HCT116 (cell line): ENCODE data around the gene ACOT11. TPM values are rescaled to one million over a fixed set of nuclear protein-coding genes. Genes with fewer than 3 reads are reported as not detected.
"Not testable (repeated sequence)": the region's sequence is repeated elsewhere in the genome, so short reads cannot be mapped to it uniquely, and the experiment has no call there.

Experiments used
- ATAC-seq: fragments of 200-7000 bp; cut with Tn5 transposase; 2 replicates; pipeline ENCODE4 v1.9.1; 2020; ENCODE audit warnings: mild to moderate bottlenecking, moderate library complexity
- BruUV-seq: library from RNA; stranded (reverse); fragments of 400-500 nt; replicated peaks from 2 replicates; lab custom pipeline; 2021; lab: Mats Ljungman, UMichigan
- CTCF ChIA-PET: fragments of 300-600 bp; sonication (Branson Sonifier 250); formaldehyde crosslinking; loops from one replicate; lab custom pipeline; 2021; ENCODE audit warnings: antibody characterized with exemption; lab: Charles Lee
- POLR2A ChIA-PET: fragments of 300-600, 350-600 bp; sonication (Branson Sonifier 250); formaldehyde crosslinking; loops from one replicate; lab custom pipeline; 2021; ENCODE audit warnings: antibody characterized with exemption; lab: Charles Lee
- RAD21 ChIA-PET, 2 experiments: fragments of 300-600 bp; sonication (Branson Sonifier 250); formaldehyde crosslinking; loops; one replicate each; lab custom pipeline; 2023; ENCODE audit warnings: low total read pairs in 2 of 2; ENCODE audit not compliant: uncharacterized antibody in 2 of 2, unreplicated experiment in 2 of 2, low non-redundant PET in 1 of 2; lab: Charles Lee
- DNase-seq: peaks from one replicate; pipeline ENCODE4 v3.0.0-alpha.2; 2010; ENCODE audit warnings: low read depth, low spot score
- H2AFZ ChIP-seq: fragments of 200-600 bp; shearing (Covaris generic), sonication (generic); 2 replicates; pipeline ENCODE4 v1.6.1; 2017; ENCODE audit warnings: low read depth, mixed run types, mixed read lengths, antibody characterized with exemption, low read length; ENCODE audit not compliant: poor library complexity, severe bottlenecking
- H3K27ac ChIP-seq: 2 replicates; pipeline ENCODE4 v1.5.1; 2012; ENCODE audit warnings: low read depth, low read length
- H3K27me3 ChIP-seq: fragments of 200-600 bp; sonication (generic); 2 replicates; pipeline ENCODE4 v1.6.1; 2016; ENCODE audit warnings: mixed run types, low read length, mixed read lengths; ENCODE audit not compliant: insufficient read depth
- H3K36me3 ChIP-seq, 2 experiments: fragments of 200-500 bp in 1 of 2; fragments of 200-600 bp in 1 of 2; sonication (Bioruptor generic) in 1 of 2; sonication (generic) in 1 of 2; 2 replicates each; pipeline versions ENCODE4 v1.5.1 to v1.6.1; 2014 to 2016; ENCODE audit warnings: low read length in 2 of 2, inconsistent platforms in 1 of 2, mixed read lengths in 1 of 2, mixed run types in 1 of 2; ENCODE audit not compliant: insufficient read depth in 2 of 2, control insufficient read depth in 1 of 2
- H3K4me1 ChIP-seq, 2 experiments: fragments of 200-600 bp in 1 of 2; sonication (generic) in 1 of 2; 2 replicates each; pipeline versions ENCODE4 v1.5.1 to v1.6.1; 2012 to 2017; ENCODE audit warnings: low read length in 2 of 2, inconsistent platforms in 1 of 2, mild to moderate bottlenecking in 1 of 2, mixed read lengths in 1 of 2, mixed run types in 1 of 2, moderate library complexity in 1 of 2; ENCODE audit not compliant: insufficient read depth in 2 of 2, control insufficient read depth in 1 of 2
- H3K4me2 ChIP-seq: fragments of 200-600 bp; sonication (generic); 2 replicates; pipeline ENCODE4 v1.6.1; 2017; ENCODE audit warnings: mixed run types, low read length, mixed read lengths
- H3K4me3 ChIP-seq, 2 experiments: fragments of 200-600 bp in 1 of 2; sonication (generic) in 1 of 2; replicated peaks in 1 of 2; 2 replicates each; pipeline ENCODE4 v1.5.1; 2011 to 2016; ENCODE audit warnings: low read length in 2 of 2, control low read depth in 1 of 2, low read depth in 1 of 2, mild to moderate bottlenecking in 1 of 2, mixed read lengths in 1 of 2, mixed run types in 1 of 2
- H3K79me2 ChIP-seq: fragments of 200-600 bp; sonication (generic); 2 replicates; pipeline ENCODE4 v1.6.1; 2017; ENCODE audit warnings: mild to moderate bottlenecking, mixed run types, low read length, moderate library complexity, mixed read lengths; ENCODE audit not compliant: insufficient read depth
- H3K9ac ChIP-seq: fragments of 200-600 bp; sonication (generic); 2 replicates; pipeline ENCODE4 v1.6.1; 2016; ENCODE audit warnings: low read length, mixed read lengths
- H3K9me2 ChIP-seq: fragments of 200-600 bp; sonication (generic), shearing (Covaris generic); 2 replicates; pipeline ENCODE4 v1.6.1; 2017; ENCODE audit warnings: mixed run types, mild to moderate bottlenecking, moderate library complexity; ENCODE audit not compliant: insufficient read depth
- H3K9me3 ChIP-seq, 2 experiments: fragments of 200-500 bp in 1 of 2; fragments of 200-600 bp in 1 of 2; sonication (Bioruptor generic) in 1 of 2; sonication (generic) in 1 of 2; 2 replicates each; pipeline ENCODE4 v1.6.1; 2014 to 2017; ENCODE audit warnings: low read length in 2 of 2, mixed read lengths in 2 of 2, inconsistent platforms in 1 of 2, low read depth in 1 of 2, mild to moderate bottlenecking in 1 of 2, mixed run types in 1 of 2, moderate library complexity in 1 of 2; ENCODE audit not compliant: control insufficient read depth in 1 of 2, insufficient read depth in 1 of 2
- H4K20me1 ChIP-seq: fragments of 200-600 bp; sonication (generic), shearing (Covaris generic); 2 replicates; pipeline ENCODE4 v1.6.1; 2017; ENCODE audit warnings: mixed run types, mild to moderate bottlenecking, moderate library complexity; ENCODE audit not compliant: insufficient read depth
- CEBPB ChIP-seq: IDR thresholded peaks from 2 replicates; pipeline ENCODE4 v1.6.1; 2012; ENCODE audit warnings: low read depth
- EGR1 ChIP-seq: IDR thresholded peaks from 2 replicates; pipeline ENCODE4 v1.6.1; 2012; ENCODE audit warnings: low read depth
- ELF1 ChIP-seq: IDR thresholded peaks from 2 replicates; pipeline ENCODE4 v1.6.1; 2012; ENCODE audit warnings: low read depth, borderline replicate concordance
- MAX ChIP-seq: IDR thresholded peaks from 2 replicates; pipeline ENCODE4 v1.6.1; 2012
- POLR2AphosphoS5 ChIP-seq: IDR thresholded peaks from 2 replicates; pipeline ENCODE4 v1.6.1; 2011; ENCODE audit warnings: mild to moderate bottlenecking, low read depth, low read length, moderate library complexity
- SIN3A ChIP-seq: IDR thresholded peaks from 2 replicates; pipeline ENCODE4 v1.6.1; 2012; ENCODE audit warnings: low read depth
- YY1 ChIP-seq: IDR thresholded peaks from 2 replicates; pipeline ENCODE4 v1.6.1; 2011; ENCODE audit warnings: low read length, low read depth, moderate library complexity, mild to moderate bottlenecking; ENCODE audit not compliant: insufficient replicate concordance; ENCODE audit errors: extremely low read depth
- ZBTB33 ChIP-seq: IDR thresholded peaks from 2 replicates; pipeline ENCODE4 v1.6.1; 2011; ENCODE audit warnings: mild to moderate bottlenecking, low read length, moderate library complexity; ENCODE audit not compliant: insufficient replicate concordance; ENCODE audit errors: extremely low read depth
- intact Hi-C: fragments of 100-400 bp; cut with micrococcal nuclease; formaldehyde crosslinking; loops from 2 replicates; pipeline ENCODE4 v1.10.0; 2022
- total RNA-seq: library from RNA; stranded (reverse); gene quantifications from one replicate; pipeline ENCODE4 v1.2.1, GENCODE V29; 2021; ENCODE audit not compliant: unreplicated experiment

ACOT11 gene
- total RNA-seq, 1 experiment from 2014 or later = 31.1 TPM

- no peak for ATAC-seq
Observed at GRCh38 chr1:54627196-54627595, 79.2 kb downstream of the ACOT11 start.

GRCh38 chr1:54635804-54636203, 87.8 kb downstream of the ACOT11 start:
- H3K4me1 ChIP-seq, H3K27ac ChIP-seq, intact Hi-C loops, H3K9me3 ChIP-seq, H3K36me3 ChIP-seq, RAD21 ChIA-PET, CTCF ChIA-PET, H3K9ac ChIP-seq, DNase-seq, H3K4me2 ChIP-seq, H4K20me1 ChIP-seq, BruUV-seq, H2AFZ ChIP-seq, ATAC-seq, POLR2A ChIA-PET, H3K27me3 ChIP-seq, H3K4me3 ChIP-seq, H3K79me2 ChIP-seq, H3K9me2 ChIP-seq: not testable (repeated sequence)

More at GRCh38 chr1:54627196-54627595, 79.2 kb downstream of the ACOT11 start:
- POLR2A ChIA-PET = no interaction called here
- CTCF ChIA-PET = no interaction called here
- Histone ChIP-seq H3K79me2 (no peaks in the 10 kb centered on the region), H3K9ac (no peak overlapping the region), H3K4me2 (no peak overlapping the region), H4K20me1 (no peaks in the 10 kb centered on the region), H3K9me3 (no peaks in the 10 kb centered on the region), H3K27me3 (no peaks in the 10 kb centered on the region), H3K27ac (no peak overlapping the region), H2AFZ (no peak overlapping the region), H3K9me2 (no peaks in the 10 kb centered on the region), H3K36me3 (no peaks in the 10 kb centered on the region), H3K4me1 (no peaks in the 10 kb centered on the region), H3K4me3 (no peak overlapping the region)
- TF ChIP-seq EGR1 (no peak), ZBTB33 (no peak), POLR2AphosphoS5 (no peak), YY1 (no peak), ELF1 (no peak), CEBPB (no peak), SIN3A (no peak), MAX (no peak)
- RAD21 ChIA-PET = no interaction called here
- no peak for DNase-seq
- no TSS peak for BruUV-seq
- intact Hi-C loops = no loop called here

GRCh38 chr1:54636461-54637446, 88.7 kb downstream of the ACOT11 start:
- H3K36me3 ChIP-seq, H3K79me2 ChIP-seq, DNase-seq, ATAC-seq, RAD21 ChIA-PET, H3K27me3 ChIP-seq, H3K27ac ChIP-seq, BruUV-seq, H3K9ac ChIP-seq, H2AFZ ChIP-seq, H3K9me3 ChIP-seq, intact Hi-C loops, H4K20me1 ChIP-seq, CTCF ChIA-PET, H3K9me2 ChIP-seq, H3K4me3 ChIP-seq, H3K4me2 ChIP-seq, POLR2A ChIA-PET: not testable (repeated sequence)
- peaks cover 4 to 12% of the 10 kb centered on the region in 2 experiments; a peak in 3 of 4 replicates for H3K4me1 ChIP-seq
